OCI-M2 (cell line): ENCODE results near the gene SPOCK2.

Experiments
- DNase-seq: peaks from one replicate; lab custom pipeline; 2025; ENCODE audit not compliant: unreplicated experiment; lab: John Stamatoyannopoulos, UW

SPOCK2 gene

GRCh38 chr10:72011976-72012512 is 76.3 kb downstream of the SPOCK2 start:
- DNase-seq = no peak

- DNase-seq = no peak
Observed at GRCh38 chr10:72011468-72011867, 76.9 kb downstream of the SPOCK2 start.

- DNase-seq = no peak
Observed at GRCh38 chr10:72011016-72011415, 77.3 kb downstream of the SPOCK2 start.

DNA sequence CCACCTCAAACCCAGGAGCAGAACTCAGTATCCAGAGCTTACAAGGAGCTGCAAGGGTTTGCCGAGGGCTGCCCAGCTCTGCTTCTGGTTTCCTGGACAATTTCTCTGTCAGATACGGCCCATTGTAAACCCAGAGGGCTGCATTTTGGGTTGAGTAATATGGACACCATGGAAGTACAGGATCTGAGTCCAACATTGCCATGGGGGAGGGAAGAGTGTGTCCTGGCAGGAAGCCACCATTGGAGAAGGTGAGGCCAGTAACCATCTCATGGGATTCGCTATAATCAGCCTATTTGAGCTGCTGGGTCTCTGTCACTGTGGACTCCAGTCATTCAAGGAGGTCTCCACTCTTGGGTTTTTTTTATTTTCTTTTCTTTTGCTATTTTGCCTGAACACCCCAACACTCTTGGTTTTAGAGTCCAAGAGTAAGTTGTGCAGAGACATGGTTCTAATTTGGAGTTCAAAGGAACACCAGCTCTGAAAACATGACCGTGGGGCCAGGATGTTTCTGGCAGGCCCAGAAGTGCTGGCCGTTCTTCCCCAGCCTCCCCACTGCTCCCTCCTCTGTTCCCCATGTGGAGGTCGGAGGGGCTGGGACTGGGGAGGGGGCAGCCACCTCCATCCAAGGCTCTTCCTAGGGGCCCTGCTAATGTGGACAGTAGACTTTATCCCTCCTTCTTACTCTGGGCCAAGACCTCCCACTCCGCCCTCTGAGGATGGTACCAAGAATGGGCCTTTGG is 77.9 kb downstream of the SPOCK2 start:
- DNase-seq = no peak

- no peak for DNase-seq
Observed at GRCh38 chr10:72009425-72010081, 78.8 kb downstream of the SPOCK2 start.

GRCh38 chr10:72009051-72009424 is 79.3 kb downstream of the SPOCK2 start:
- DNase-seq = no peak
